ENCODE measurements around the gene OR10A2. TPM values are rescaled to one million over a fixed set of nuclear protein-coding genes. Genes with fewer than 3 reads are reported as not detected.

The OR10A2 gene
- total RNA-seq, 2 donors from 2014 or later: not detected

DNA sequence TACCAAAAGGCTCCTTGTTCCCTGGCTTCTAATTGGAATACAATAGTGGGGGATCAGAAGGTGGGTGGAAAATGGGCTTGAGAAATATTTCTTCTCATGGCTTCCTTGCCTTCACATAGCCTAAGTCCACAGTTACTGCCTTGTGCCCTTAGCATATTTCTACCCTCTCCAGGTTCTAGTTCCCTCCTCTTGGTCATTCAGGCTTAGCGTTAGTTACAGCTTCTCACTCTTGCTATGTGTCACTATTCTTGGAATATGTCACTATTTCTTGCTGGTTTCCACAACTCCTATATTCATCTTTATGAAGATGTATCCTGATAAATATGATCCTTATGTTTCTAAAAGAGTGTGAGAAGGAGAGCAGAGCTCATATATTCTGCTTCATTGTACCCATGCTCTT, 27.0 kb downstream of the OR10A2 start:
- TF ChIP-seq, protein P1, sequence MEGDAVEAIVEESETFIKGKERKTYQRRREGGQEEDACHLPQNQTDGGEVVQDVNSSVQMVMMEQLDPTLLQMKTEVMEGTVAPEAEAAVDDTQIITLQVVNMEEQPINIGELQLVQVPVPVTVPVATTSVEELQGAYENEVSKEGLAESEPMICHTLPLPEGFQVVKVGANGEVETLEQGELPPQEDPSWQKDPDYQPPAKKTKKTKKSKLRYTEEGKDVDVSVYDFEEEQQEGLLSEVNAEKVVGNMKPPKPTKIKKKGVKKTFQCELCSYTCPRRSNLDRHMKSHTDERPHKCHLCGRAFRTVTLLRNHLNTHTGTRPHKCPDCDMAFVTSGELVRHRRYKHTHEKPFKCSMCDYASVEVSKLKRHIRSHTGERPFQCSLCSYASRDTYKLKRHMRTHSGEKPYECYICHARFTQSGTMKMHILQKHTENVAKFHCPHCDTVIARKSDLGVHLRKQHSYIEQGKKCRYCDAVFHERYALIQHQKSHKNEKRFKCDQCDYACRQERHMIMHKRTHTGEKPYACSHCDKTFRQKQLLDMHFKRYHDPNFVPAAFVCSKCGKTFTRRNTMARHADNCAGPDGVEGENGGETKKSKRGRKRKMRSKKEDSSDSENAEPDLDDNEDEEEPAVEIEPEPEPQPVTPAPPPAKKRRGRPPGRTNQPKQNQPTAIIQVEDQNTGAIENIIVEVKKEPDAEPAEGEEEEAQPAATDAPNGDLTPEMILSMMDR (IDR thresholded peaks at IDR 0.05): no peak
- no peak for TF ChIP-seq POLR2A (IDR thresholded peaks at IDR 0.05)
- ATAC-seq (no peak), DNase-seq (no peak)
- H3K4me3 ChIP-seq: no peak overlapping the region
- H3K4me1 ChIP-seq: no peaks in the 10 kb centered on the region
- H3K9me3 ChIP-seq: no peaks in the 10 kb centered on the region
- no peaks in the 10 kb centered on the region for H3K27me3 ChIP-seq
- H3K27ac ChIP-seq: no peak overlapping the region
- H3K36me3 ChIP-seq (replicated peaks in 1 of 2; ENCODE audit: insufficient read depth in 1 of 2, low read depth in 2 of 2): no peaks in the 10 kb centered on the region
- intact Hi-C loops (cut with DNase I): no loop called here
- WGBS, 2 donors: 74 to 86% methylated on average over 1 of the region's 1 CpG

DNA sequence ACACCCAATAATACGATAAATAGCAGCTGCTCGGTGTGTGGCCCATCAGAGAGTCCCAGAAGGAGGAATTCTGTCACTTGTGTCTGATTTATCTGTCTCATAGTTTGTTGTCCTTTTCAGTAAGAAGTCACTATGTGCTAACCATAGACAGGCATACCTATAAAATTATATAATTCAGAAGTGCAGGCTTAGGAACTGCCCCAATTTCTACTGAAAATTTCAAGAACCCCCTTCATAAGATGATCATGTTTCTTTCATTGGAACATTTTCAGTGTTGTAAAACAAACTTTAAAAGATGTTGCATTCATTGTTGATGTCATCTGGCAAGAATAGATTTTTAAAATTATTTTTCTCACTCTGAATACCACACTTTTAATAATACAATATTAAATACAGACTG, 29.5 kb downstream of the OR10A2 start, which contains the start of gene OR2D2:
Gene OR2D2, minus strand, starts transcription at position 101 of the 400 bp plus-strand sequence. Its CDS starts 0 bp downstream, at position 101.
- H3K4me1 ChIP-seq: no peaks in the 10 kb centered on the region
- no peaks in the 10 kb centered on the region for H3K9me3 ChIP-seq
- no peak within 1 kb of the TSS for H3K27ac ChIP-seq
- intact Hi-C loops (cut with DNase I): no loop called here
- no peak within 1 kb of the TSS for H3K4me3 ChIP-seq
- ATAC-seq (no peak), DNase-seq (no peak)
- H3K36me3 ChIP-seq (replicated peaks in 1 of 2; ENCODE audit: insufficient read depth in 1 of 2, low read depth in 2 of 2): no peaks in the 10 kb centered on the region
- no peaks in the 10 kb centered on the region for H3K27me3 ChIP-seq
- no peak for TF ChIP-seq POLR2A (IDR thresholded peaks at IDR 0.05)
- TF ChIP-seq, protein P1 (IDR thresholded peaks at IDR 0.05): no peak
- WGBS, 2 donors: 93% methylated on average over 2 of the region's 2 CpGs

DNA sequence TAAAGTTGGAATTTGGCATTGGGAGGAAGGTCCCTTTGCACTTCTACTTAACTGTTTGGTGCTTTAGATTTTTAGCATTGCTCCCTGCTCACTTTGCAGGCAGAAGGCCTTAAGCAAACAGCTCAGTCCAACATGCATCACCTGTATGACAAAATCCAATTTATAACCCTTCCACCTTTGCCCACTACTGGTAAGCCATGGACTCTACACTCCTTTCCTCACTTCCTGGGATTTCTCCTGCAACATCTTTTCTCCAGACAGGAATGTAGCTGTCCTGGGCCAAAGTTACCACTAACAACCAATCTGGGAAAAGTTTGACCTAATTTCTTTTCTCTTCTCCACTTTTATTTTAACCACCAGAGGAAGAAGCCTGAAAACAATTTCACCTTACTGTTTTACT, 31.2 kb downstream of the OR10A2 start:
- Histone ChIP-seq H3K4me3 (no peak overlapping the region), H3K36me3 (replicated peaks in 1 of 2; ENCODE audit: insufficient read depth in 1 of 2, low read depth in 2 of 2) (no peaks in the 10 kb centered on the region), H3K4me1 (no peaks in the 10 kb centered on the region), H3K27ac (no peak overlapping the region), H3K27me3 (no peaks in the 10 kb centered on the region), H3K9me3 (no peaks in the 10 kb centered on the region)
- no peak for ATAC-seq
- intact Hi-C loops (cut with DNase I): no loop called here
- DNase-seq: no peak
- TF ChIP-seq, protein P1 (IDR thresholded peaks at IDR 0.05): no peak
- TF ChIP-seq POLR2A (IDR thresholded peaks at IDR 0.05): no peak

DNA sequence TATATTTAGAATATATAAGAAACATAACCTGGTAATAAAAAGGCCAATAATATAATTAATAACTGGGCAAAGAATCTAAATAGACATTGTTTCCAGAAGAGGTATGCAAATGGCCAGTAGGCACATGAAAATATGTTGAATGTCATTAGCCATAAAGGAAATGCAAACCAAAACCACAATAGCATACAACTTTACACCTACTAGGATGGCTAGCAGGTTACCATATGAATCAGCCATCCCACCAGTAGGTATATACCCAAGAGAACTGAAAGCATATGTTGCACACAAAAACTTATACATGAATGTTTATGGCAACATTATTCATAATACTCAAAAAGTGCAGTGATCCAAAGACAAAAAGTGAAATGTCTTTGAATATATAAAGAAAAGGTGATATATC, 32.2 kb downstream of the OR10A2 start:
- no peaks in the 10 kb centered on the region for H3K27me3 ChIP-seq
- ATAC-seq: no peak
- no peak for TF ChIP-seq POLR2A (IDR thresholded peaks at IDR 0.05)
- TF ChIP-seq, protein P1 (IDR thresholded peaks at IDR 0.05): no peak
- H3K36me3 ChIP-seq (replicated peaks in 1 of 2; ENCODE audit: insufficient read depth in 1 of 2, low read depth in 2 of 2): no peaks in the 10 kb centered on the region
- H3K4me3 ChIP-seq: no peak overlapping the region
- no peaks in the 10 kb centered on the region for H3K9me3 ChIP-seq
- intact Hi-C loops (cut with DNase I): no loop called here
- H3K4me1 ChIP-seq: no peaks in the 10 kb centered on the region
- H3K27ac ChIP-seq: no peak overlapping the region
- DNase-seq: no peak

DNA sequence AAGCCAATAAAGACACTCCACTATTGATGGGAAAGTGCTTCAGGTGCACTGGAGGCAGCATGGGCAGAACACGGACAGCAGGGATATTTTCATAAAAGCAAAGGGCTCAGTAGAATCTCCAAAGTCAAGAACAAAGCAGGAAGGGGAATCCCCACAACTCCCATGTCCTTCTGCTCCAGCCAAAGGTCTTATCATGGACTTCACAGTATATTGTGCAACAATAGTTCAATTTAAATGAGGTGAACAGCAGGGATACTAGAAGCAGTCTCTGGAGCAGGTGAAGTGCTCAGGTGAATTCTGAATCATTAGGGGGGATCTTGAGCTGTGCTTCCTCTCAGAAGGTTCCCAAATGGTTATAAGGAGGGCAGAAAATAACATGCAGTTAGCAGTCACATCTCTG, 36.1 kb downstream of the OR10A2 start:
- ATAC-seq: no peak

More for the DNA sequence above, 36.1 kb downstream of the OR10A2 start:
- Histone ChIP-seq H3K27me3 (no peaks in the 10 kb centered on the region), H3K36me3 (replicated peaks in 1 of 2; ENCODE audit: insufficient read depth in 1 of 2, low read depth in 2 of 2) (no peaks in the 10 kb centered on the region), H3K4me3 (no peak overlapping the region), H3K9me3 (no peaks in the 10 kb centered on the region), H3K4me1 (no peaks in the 10 kb centered on the region), H3K27ac (no peak overlapping the region)
- no peak for DNase-seq
- intact Hi-C loops (cut with DNase I): no loop called here
- TF ChIP-seq POLR2A (IDR thresholded peaks at IDR 0.05): no peak
- TF ChIP-seq, protein P1 (IDR thresholded peaks at IDR 0.05): no peak
- WGBS, 2 donors: 60 to 71% methylated on average over 1 of the region's 1 CpG
